PC-9 (cell line): ENCODE data around the gene BCL11B.

Experiments used
- EZH2 ChIP-seq: fragments of 200-600 bp; sonication (generic); IDR thresholded peaks from 2 replicates; pipeline ENCODE4 v1.8.0; 2017; ENCODE audit warnings: antibody characterized with exemption, low read depth
- TF ChIP-seq, protein P1 (sequence below): fragments of 200-600 bp; sonication (generic); conservative IDR thresholded peaks from 2 replicates; pipeline ENCODE4 v1.6.1; 2017; ENCODE audit warnings: mixed run types, antibody characterized with exemption, mild to moderate bottlenecking, moderate library complexity

DNA sequence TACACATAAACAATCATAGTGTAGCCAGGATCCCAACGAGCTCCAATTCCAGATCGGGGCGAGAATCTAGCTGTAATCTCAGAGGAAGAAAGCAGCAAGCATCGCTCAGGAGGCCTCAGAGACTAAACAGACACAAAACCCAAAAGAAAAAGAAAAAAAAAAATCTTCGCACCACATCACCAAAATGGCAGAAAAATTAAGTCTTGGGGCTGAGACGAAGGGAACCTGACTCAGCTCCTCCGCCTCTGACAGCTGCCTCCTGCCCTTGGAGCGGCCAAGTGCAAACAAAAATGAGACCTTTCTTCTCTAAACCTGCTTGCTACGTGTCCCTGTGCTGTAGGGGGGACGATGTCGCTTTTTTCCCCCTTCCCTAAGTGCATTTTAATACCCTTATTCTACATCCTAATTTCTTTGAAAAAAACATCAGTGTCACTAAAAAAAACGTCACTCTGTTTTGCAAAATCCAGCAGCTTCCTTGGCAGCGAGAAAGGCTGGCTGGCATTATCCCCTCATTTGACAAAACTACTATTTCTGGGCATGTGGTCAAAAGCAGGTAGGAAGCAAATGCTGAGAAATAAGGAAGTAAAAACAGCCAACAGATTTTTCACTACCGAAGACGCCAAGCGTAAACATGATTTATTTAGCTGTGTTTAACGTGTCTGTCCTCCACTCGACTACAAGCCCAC is 30.5 kb downstream of the BCL11B start:
- TF ChIP-seq, protein P1, sequence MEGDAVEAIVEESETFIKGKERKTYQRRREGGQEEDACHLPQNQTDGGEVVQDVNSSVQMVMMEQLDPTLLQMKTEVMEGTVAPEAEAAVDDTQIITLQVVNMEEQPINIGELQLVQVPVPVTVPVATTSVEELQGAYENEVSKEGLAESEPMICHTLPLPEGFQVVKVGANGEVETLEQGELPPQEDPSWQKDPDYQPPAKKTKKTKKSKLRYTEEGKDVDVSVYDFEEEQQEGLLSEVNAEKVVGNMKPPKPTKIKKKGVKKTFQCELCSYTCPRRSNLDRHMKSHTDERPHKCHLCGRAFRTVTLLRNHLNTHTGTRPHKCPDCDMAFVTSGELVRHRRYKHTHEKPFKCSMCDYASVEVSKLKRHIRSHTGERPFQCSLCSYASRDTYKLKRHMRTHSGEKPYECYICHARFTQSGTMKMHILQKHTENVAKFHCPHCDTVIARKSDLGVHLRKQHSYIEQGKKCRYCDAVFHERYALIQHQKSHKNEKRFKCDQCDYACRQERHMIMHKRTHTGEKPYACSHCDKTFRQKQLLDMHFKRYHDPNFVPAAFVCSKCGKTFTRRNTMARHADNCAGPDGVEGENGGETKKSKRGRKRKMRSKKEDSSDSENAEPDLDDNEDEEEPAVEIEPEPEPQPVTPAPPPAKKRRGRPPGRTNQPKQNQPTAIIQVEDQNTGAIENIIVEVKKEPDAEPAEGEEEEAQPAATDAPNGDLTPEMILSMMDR = no peak
- TF ChIP-seq EZH2 = no peak
